Fibroblast of lung (primary cell): ENCODE measurements around the gene TBX15.

Source experiments
- CTCF ChIP-seq, 2 donors: IDR thresholded peaks in 1 of 2; conservative IDR thresholded peaks in 1 of 2; 1 replicate in 1 of 2; 2 replicates in 1 of 2; pipeline ENCODE4 v1.5.1; 2011 to 2012; ENCODE audit warnings: low read length in 2 of 2, control low read depth in 1 of 2, inconsistent platforms in 1 of 2, low read depth in 1 of 2, mild to moderate bottlenecking in 1 of 2
- EZH2 ChIP-seq: IDR thresholded peaks from 2 replicates; pipeline ENCODE4 v1.5.1; 2012; ENCODE audit warnings: low read length, control low read depth, mild to moderate bottlenecking; ENCODE audit errors: missing control alignments

- TF ChIP-seq CTCF (conservative IDR thresholded peaks at IDR 0.05 in 1 of 2, IDR thresholded peaks at IDR 0.05 in 1 of 2; ENCODE audit: low read depth in 1 of 2, low read length in 2 of 2) (no peak), EZH2 (no peak)
These were observed 9.1 kb upstream of the TBX15 start for GRCh38 chr1:118997225-118997624.
